Measurements from ENCODE around the gene CAP1. TPM values are rescaled to one million over a fixed set of nuclear protein-coding genes. Genes with fewer than 3 reads are reported as not detected.

Gene CAP1
- total and polyA plus RNA-seq, 9 of the 15 experiments (the other 6 are each of a cell fraction or from before 2014, with no cell fraction given), result 230 to 658 (median 281) TPM

DNA sequence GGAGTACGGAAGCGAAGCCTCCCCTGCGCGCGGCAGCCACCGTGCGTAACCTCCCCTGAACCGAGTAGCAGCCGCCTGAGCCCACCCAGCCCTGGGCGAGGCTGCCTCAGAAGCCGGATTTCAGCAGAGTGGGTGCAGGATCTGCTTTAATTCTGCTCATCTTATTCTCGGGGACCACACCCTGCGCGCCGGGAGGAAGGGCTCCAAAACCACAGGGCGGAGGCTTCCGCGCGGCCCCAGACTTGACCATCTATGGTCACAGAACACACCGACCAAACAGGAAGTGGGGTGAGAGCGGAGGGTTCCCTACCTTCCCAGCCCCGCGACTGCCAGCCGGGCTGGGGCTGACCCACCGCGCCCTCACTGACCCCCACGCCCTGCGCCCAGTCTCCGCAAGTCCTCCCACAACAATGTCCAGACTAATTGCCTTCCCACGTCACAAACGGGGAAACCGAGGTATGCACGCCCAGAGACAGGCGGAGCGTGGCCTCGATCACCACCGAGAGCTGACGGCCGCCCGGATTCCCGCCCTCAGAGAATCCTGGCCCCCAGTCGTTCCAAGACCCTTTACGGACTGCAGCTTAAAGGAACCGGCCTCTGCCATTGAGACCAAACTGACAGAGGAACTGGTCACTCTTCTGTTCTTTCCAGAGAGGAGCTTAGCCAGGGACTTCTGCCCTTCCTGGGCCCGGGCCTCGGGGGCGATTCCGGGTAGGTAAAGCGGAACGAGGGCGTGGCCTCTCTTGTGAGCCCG is 595 bp upstream of the CAP1 start (continued):
- TF ChIP-seq, protein P1, sequence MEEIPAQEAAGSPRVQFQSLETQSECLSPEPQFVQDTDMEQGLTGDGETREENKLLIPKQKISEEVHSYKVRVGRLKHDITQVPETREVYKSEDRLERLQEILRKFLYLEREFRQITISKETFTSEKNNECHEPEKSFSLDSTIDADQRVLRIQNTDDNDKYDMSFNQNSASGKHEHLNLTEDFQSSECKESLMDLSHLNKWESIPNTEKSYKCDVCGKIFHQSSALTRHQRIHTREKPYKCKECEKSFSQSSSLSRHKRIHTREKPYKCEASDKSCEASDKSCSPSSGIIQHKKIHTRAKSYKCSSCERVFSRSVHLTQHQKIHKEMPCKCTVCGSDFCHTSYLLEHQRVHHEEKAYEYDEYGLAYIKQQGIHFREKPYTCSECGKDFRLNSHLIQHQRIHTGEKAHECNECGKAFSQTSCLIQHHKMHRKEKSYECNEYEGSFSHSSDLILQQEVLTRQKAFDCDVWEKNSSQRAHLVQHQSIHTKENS (CRISPR knock-in tag; IDR thresholded peaks at IDR 0.05), result no peak
- TF ChIP-seq ZNF780A (CRISPR knock-in tag; IDR thresholded peaks at IDR 0.05), result 0 out of 2 replicates have a peak, but pooled peaks have one; percentile 14
- TF ChIP-seq, protein P2, sequence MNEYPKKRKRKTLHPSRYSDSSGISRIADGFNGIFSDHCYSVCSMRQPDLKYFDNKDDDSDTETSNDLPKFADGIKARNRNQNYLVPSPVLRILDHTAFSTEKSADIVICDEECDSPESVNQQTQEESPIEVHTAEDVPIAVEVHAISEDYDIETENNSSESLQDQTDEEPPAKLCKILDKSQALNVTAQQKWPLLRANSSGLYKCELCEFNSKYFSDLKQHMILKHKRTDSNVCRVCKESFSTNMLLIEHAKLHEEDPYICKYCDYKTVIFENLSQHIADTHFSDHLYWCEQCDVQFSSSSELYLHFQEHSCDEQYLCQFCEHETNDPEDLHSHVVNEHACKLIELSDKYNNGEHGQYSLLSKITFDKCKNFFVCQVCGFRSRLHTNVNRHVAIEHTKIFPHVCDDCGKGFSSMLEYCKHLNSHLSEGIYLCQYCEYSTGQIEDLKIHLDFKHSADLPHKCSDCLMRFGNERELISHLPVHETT (CRISPR knock-in tag; conservative IDR thresholded peaks at IDR 0.05 in 1 of 2, IDR thresholded peaks at IDR 0.05 in 1 of 2), result peak in 1 of 2 experiments; percentile 81; a peak in 2 of 4 replicates
- TF ChIP-seq MXI1 (IDR thresholded peaks at IDR 0.05; ENCODE audit: low read depth, low read length), result no peak; the same call in 1 of the 2 replicates
- peak; percentile 70; the same call in 1 of the 2 replicates for TF ChIP-seq DPF2 (IDR thresholded peaks at IDR 0.05)
- TF ChIP-seq KLF6 (CRISPR knock-in tag; IDR thresholded peaks at IDR 0.05; ENCODE audit: borderline replicate concordance), result peak; percentile 98
- TF ChIP-seq, protein P3, sequence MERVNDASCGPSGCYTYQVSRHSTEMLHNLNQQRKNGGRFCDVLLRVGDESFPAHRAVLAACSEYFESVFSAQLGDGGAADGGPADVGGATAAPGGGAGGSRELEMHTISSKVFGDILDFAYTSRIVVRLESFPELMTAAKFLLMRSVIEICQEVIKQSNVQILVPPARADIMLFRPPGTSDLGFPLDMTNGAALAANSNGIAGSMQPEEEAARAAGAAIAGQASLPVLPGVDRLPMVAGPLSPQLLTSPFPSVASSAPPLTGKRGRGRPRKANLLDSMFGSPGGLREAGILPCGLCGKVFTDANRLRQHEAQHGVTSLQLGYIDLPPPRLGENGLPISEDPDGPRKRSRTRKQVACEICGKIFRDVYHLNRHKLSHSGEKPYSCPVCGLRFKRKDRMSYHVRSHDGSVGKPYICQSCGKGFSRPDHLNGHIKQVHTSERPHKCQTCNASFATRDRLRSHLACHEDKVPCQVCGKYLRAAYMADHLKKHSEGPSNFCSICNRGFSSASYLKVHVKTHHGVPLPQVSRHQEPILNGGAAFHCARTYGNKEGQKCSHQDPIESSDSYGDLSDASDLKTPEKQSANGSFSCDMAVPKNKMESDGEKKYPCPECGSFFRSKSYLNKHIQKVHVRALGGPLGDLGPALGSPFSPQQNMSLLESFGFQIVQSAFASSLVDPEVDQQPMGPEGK (CRISPR knock-in tag; IDR thresholded peaks at IDR 0.05; ENCODE audit: borderline replicate concordance), result no peak
- no peak for TF ChIP-seq MAFF (IDR thresholded peaks at IDR 0.05; ENCODE audit: low read length)
- no peak for TF ChIP-seq CHD4 (IDR thresholded peaks at IDR 0.05; ENCODE audit: insufficient read depth, insufficient replicate concordance, low read depth, low read length, poor library complexity, severe bottlenecking)
- TF ChIP-seq RUNX1 (IDR thresholded peaks at IDR 0.05; ENCODE audit: low read depth), result no peak
- TF ChIP-seq ZFP1 (CRISPR knock-in tag; IDR thresholded peaks at IDR 0.05), result no peak
- TF ChIP-seq SMARCC2 (IDR thresholded peaks at IDR 0.05; ENCODE audit: low read depth), result peak; percentile 62; the same call in 1 of the 2 replicates
- TF ChIP-seq ATF1 (CRISPR knock-in tag; IDR thresholded peaks at IDR 0.05), result no peak
- TF ChIP-seq ATF1 (tag; IDR thresholded peaks at IDR 0.05), result peak; percentile 77
- peak; percentile 44 for TF ChIP-seq NEUROD1 (IDR thresholded peaks at IDR 0.05; ENCODE audit: borderline replicate concordance, low read depth, low read length, partially characterized antibody)
- TF ChIP-seq, protein P4, sequence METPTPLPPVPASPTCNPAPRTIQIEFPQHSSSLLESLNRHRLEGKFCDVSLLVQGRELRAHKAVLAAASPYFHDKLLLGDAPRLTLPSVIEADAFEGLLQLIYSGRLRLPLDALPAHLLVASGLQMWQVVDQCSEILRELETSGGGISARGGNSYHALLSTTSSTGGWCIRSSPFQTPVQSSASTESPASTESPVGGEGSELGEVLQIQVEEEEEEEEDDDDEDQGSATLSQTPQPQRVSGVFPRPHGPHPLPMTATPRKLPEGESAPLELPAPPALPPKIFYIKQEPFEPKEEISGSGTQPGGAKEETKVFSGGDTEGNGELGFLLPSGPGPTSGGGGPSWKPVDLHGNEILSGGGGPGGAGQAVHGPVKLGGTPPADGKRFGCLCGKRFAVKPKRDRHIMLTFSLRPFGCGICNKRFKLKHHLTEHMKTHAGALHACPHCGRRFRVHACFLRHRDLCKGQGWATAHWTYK (CRISPR knock-in tag; IDR thresholded peaks at IDR 0.05), result peak; percentile 95
- TF ChIP-seq, protein P5, sequence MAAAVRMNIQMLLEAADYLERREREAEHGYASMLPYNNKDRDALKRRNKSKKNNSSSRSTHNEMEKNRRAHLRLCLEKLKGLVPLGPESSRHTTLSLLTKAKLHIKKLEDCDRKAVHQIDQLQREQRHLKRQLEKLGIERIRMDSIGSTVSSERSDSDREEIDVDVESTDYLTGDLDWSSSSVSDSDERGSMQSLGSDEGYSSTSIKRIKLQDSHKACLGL (CRISPR knock-in tag; IDR thresholded peaks at IDR 0.05; ENCODE audit: borderline replicate concordance, poor library complexity, severe bottlenecking), result no peak
- no peak; the same call in none of the 2 replicates for TF ChIP-seq ZNF830 (CRISPR knock-in tag; IDR thresholded peaks at IDR 0.05)
- TF ChIP-seq GATA2 (CRISPR knock-in tag; IDR thresholded peaks at IDR 0.05), result peak; percentile 51; the same call in 1 of the 2 replicates
- no peak for TF ChIP-seq ZNF184 (CRISPR knock-in tag; IDR thresholded peaks at IDR 0.05)
- TF ChIP-seq SOX6 (IDR thresholded peaks at IDR 0.05), result peak; percentile 63; the same call in 1 of the 2 replicates
